Measurements from ENCODE around the gene MRC1.

Gene MRC1

DNA sequence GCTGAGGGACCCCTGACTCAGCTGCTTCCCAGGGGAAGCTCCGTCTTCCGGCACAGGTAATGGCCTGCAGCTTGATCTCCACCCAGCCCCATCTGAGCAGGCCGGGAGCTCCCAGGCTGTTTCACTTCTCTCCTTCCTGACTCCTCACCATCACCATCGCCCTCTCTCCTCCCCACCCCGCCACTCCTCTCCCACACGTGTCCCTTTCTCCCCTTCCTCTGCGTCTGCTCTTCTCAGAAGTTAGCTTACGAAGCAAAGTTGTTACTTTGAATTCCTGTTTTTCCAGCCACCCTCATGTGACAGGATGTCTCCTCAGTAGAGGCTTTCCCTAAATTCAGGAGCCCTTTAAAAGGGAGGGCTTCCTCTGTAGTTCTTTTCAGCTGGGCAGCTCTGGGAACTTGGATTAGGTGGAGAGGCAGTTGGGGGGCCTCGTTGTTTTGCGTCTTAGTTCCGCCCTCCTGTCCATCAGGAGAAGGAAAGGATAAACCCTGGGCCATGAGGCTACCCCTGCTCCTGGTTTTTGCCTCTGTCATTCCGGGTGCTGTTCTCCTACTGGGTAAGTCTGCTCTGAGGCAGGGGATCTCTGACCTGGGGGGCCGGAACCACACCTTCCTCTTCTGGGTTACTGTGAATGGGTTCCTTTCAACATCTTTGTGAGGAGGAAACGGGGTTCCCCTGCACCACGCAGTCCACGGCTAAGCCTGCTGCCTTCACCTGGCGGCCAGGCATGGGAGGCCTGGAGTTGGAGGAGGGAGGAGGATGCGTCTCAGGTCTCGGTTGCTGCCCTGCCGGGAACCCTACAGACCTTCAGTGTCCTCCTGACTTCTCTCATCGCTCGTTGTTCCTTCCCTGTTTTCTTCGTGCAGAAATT, at the start of gene MRC1:
Gene MRC1, plus strand, starts transcription at position 378 of the 871 bp plus-strand sequence. Its CDS starts 118 bp downstream, at position 496.
- Histone ChIP-seq H3K4me1 (ENCODE audit: control insufficient read depth, insufficient read depth, low read length) (no peaks in the 10 kb centered on the region), H3K27ac (ENCODE audit: extremely low read depth, low read depth, low read length) (no peak within 1 kb of the TSS), H3K36me3 (ENCODE audit: control insufficient read depth in 2 of 2, insufficient read depth in 1 of 2, low read length in 2 of 2) (no peaks in the 10 kb centered on the region), H3K9me3 (ENCODE audit: control insufficient read depth, insufficient read depth, low read depth, low read length) (no peaks in the 10 kb centered on the region), H3K4me3 (ENCODE audit: low read depth, low read length) (no peak within 1 kb of the TSS)
- POLR2A ChIA-PET: no interaction called here
- TF ChIP-seq ZNF175 (tag by site-specific recombination; IDR thresholded peaks at IDR 0.05): no peak
- TF ChIP-seq, protein P1, sequence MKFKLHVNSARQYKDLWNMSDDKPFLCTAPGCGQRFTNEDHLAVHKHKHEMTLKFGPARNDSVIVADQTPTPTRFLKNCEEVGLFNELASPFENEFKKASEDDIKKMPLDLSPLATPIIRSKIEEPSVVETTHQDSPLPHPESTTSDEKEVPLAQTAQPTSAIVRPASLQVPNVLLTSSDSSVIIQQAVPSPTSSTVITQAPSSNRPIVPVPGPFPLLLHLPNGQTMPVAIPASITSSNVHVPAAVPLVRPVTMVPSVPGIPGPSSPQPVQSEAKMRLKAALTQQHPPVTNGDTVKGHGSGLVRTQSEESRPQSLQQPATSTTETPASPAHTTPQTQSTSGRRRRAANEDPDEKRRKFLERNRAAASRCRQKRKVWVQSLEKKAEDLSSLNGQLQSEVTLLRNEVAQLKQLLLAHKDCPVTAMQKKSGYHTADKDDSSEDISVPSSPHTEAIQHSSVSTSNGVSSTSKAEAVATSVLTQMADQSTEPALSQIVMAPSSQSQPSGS (tag by site-specific recombination; IDR thresholded peaks at IDR 0.05; ENCODE audit: low read depth): no peak
- no peak for TF ChIP-seq GLIS1 (tag by site-specific recombination; IDR thresholded peaks at IDR 0.05)
- TF ChIP-seq ZFP3 (tag by site-specific recombination; IDR thresholded peaks at IDR 0.05; ENCODE audit: low read depth): no peak
- TF ChIP-seq, protein P2, sequence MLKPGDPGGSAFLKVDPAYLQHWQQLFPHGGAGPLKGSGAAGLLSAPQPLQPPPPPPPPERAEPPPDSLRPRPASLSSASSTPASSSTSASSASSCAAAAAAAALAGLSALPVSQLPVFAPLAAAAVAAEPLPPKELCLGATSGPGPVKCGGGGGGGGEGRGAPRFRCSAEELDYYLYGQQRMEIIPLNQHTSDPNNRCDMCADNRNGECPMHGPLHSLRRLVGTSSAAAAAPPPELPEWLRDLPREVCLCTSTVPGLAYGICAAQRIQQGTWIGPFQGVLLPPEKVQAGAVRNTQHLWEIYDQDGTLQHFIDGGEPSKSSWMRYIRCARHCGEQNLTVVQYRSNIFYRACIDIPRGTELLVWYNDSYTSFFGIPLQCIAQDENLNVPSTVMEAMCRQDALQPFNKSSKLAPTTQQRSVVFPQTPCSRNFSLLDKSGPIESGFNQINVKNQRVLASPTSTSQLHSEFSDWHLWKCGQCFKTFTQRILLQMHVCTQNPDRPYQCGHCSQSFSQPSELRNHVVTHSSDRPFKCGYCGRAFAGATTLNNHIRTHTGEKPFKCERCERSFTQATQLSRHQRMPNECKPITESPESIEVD (tag by site-specific recombination; IDR thresholded peaks at IDR 0.05): no peak
- TF ChIP-seq ZBTB17 (tag by site-specific recombination; IDR thresholded peaks at IDR 0.05): no peak
- TF ChIP-seq ZNF184 (tag by site-specific recombination; IDR thresholded peaks at IDR 0.05): no peak
- TF ChIP-seq BCL11B (tag by site-specific recombination; IDR thresholded peaks at IDR 0.05; ENCODE audit: low read depth): no peak
- no peak for TF ChIP-seq ZNF354C (tag by site-specific recombination; IDR thresholded peaks at IDR 0.05; ENCODE audit: borderline replicate concordance, low read depth)
- TF ChIP-seq ZNF585B (tag by site-specific recombination; IDR thresholded peaks at IDR 0.05): no peak
- TF ChIP-seq, protein P3, sequence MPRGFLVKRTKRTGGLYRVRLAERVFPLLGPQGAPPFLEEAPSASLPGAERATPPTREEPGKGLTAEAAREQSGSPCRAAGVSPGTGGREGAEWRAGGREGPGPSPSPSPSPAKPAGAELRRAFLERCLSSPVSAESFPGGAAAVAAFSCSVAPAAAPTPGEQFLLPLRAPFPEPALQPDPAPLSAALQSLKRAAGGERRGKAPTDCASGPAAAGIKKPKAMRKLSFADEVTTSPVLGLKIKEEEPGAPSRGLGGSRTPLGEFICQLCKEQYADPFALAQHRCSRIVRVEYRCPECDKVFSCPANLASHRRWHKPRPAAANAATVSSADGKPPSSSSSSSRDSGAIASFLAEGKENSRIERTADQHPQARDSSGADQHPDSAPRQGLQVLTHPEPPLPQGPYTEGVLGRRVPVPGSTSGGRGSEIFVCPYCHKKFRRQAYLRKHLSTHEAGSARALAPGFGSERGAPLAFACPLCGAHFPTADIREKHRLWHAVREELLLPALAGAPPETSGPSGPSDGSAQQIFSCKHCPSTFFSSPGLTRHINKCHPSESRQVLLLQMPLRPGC (tag by site-specific recombination; IDR thresholded peaks at IDR 0.05): no peak
- no peak for TF ChIP-seq ZNF501 (tag by site-specific recombination; IDR thresholded peaks at IDR 0.05)
- no peak for TF ChIP-seq ZNF664 (tag by site-specific recombination; IDR thresholded peaks at IDR 0.05)
- CTCF ChIA-PET: interaction anchor here (0.7 kb wide), 1 partner anchor 16 kb away, joined by 3 read pairs; no protein-coding TSS in a partner anchor

DNA sequence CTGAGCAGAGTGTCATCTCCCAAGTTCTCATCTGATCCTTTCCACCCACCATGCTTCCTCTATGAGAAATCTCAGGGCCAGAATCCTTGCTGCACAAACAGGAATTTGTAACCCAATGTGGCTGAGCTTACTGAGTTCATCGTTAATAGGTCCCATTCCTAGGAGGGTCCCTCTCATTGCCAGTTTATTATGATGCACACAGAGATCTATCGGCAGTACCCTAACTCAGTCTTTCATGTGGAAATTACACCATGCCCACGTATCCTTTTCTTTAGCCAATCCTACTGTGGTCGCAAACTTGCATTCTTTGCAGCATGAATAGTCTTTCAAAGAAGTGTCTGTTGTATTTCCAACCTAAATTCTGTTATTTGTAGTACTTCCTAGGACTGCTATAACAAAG, 45.0 kb upstream of the MRC1 start:
- POLR2A ChIA-PET: no interaction called here
- TF ChIP-seq ZNF48 (tag by site-specific recombination; IDR thresholded peaks at IDR 0.05) (no peak), KLF10 (tag by site-specific recombination; IDR thresholded peaks at IDR 0.05) (no peak), SCRT1 (tag by site-specific recombination; IDR thresholded peaks at IDR 0.05; ENCODE audit: borderline replicate concordance) (no peak), ZBTB1 (tag by site-specific recombination; IDR thresholded peaks at IDR 0.05) (no peak)
- TF ChIP-seq, protein P4, sequence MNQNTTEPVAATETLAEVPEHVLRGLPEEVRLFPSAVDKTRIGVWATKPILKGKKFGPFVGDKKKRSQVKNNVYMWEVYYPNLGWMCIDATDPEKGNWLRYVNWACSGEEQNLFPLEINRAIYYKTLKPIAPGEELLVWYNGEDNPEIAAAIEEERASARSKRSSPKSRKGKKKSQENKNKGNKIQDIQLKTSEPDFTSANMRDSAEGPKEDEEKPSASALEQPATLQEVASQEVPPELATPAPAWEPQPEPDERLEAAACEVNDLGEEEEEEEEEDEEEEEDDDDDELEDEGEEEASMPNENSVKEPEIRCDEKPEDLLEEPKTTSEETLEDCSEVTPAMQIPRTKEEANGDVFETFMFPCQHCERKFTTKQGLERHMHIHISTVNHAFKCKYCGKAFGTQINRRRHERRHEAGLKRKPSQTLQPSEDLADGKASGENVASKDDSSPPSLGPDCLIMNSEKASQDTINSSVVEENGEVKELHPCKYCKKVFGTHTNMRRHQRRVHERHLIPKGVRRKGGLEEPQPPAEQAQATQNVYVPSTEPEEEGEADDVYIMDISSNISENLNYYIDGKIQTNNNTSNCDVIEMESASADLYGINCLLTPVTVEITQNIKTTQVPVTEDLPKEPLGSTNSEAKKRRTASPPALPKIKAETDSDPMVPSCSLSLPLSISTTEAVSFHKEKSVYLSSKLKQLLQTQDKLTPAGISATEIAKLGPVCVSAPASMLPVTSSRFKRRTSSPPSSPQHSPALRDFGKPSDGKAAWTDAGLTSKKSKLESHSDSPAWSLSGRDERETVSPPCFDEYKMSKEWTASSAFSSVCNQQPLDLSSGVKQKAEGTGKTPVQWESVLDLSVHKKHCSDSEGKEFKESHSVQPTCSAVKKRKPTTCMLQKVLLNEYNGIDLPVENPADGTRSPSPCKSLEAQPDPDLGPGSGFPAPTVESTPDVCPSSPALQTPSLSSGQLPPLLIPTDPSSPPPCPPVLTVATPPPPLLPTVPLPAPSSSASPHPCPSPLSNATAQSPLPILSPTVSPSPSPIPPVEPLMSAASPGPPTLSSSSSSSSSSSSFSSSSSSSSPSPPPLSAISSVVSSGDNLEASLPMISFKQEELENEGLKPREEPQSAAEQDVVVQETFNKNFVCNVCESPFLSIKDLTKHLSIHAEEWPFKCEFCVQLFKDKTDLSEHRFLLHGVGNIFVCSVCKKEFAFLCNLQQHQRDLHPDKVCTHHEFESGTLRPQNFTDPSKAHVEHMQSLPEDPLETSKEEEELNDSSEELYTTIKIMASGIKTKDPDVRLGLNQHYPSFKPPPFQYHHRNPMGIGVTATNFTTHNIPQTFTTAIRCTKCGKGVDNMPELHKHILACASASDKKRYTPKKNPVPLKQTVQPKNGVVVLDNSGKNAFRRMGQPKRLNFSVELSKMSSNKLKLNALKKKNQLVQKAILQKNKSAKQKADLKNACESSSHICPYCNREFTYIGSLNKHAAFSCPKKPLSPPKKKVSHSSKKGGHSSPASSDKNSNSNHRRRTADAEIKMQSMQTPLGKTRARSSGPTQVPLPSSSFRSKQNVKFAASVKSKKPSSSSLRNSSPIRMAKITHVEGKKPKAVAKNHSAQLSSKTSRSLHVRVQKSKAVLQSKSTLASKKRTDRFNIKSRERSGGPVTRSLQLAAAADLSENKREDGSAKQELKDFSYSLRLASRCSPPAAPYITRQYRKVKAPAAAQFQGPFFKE (tag by site-specific recombination; IDR thresholded peaks at IDR 0.05; ENCODE audit: borderline replicate concordance): no peak
- TF ChIP-seq, protein P5, sequence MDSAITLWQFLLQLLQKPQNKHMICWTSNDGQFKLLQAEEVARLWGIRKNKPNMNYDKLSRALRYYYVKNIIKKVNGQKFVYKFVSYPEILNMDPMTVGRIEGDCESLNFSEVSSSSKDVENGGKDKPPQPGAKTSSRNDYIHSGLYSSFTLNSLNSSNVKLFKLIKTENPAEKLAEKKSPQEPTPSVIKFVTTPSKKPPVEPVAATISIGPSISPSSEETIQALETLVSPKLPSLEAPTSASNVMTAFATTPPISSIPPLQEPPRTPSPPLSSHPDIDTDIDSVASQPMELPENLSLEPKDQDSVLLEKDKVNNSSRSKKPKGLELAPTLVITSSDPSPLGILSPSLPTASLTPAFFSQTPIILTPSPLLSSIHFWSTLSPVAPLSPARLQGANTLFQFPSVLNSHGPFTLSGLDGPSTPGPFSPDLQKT (IDR thresholded peaks at IDR 0.05; ENCODE audit: borderline replicate concordance, low read depth, low read length): no peak
- no peaks in the 10 kb centered on the region for H3K4me1 ChIP-seq (ENCODE audit: control insufficient read depth, insufficient read depth, low read length)
- no peaks in the 10 kb centered on the region for H3K36me3 ChIP-seq (ENCODE audit: control insufficient read depth in 2 of 2, insufficient read depth in 1 of 2, low read length in 2 of 2)
- CTCF ChIA-PET: interaction anchor here (0.6 kb wide), 1 partner anchor 156 kb away, joined by 3 read pairs; no protein-coding TSS in a partner anchor
- no peak overlapping the region for H3K4me3 ChIP-seq (ENCODE audit: low read depth, low read length)
- H3K9me3 ChIP-seq (ENCODE audit: control insufficient read depth, insufficient read depth, low read depth, low read length): no peaks in the 10 kb centered on the region
- no peak overlapping the region for H3K27ac ChIP-seq (ENCODE audit: extremely low read depth, low read depth, low read length)

All from HEK293 (cell line).